Measurements from ENCODE around the gene OR2L5.

Gene OR2L5

DNA sequence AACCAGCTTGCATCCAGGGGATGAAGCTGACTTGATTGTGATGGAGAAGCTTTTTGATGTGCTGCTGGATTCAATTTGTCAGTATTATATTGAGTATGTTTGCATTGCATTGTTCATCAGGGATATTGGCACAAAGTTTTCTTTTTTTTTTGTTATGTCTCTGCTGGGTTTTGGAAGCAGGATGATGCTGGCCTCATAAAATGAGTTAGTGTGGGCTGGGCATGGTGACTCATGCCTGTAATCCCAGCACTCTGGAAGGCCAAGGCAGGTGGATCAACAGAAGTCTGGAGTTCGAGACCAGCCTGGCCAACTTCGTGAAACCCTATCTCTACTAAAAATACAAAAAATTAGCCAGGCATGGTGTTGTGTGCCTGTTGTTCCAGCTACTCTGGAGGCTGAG lies 41.8 kb downstream of the OR2L5 start:
- TF ChIP-seq POLR2A (IDR thresholded peaks at IDR 0.05; ENCODE audit: low read length): no peak
- TF ChIP-seq GATA1 (IDR thresholded peaks at IDR 0.05; ENCODE audit: low read depth, low read length): no peak
- DNase-seq: no peak

DNA sequence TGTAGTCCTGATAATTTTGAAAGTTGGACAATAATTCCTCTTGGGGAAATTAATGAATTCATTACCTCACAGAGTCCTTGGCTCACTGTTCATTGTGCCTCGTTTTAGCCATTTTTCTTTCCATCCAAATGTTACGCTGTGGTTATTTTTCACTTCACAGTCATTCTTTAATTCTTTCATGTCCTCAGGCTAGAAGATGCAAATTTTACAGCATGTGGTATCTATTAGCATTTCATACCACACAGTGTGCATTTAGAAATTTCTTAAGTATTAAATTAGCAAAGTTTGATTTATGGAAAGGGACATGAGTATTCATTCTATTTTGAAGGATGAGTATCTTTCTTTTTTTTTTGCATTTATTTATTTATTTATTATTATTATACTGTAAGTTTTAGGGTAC lies 51.6 kb downstream of the OR2L5 start:
- no peak for DNase-seq
- TF ChIP-seq POLR2A (IDR thresholded peaks at IDR 0.05; ENCODE audit: low read length) (no peak), GATA1 (IDR thresholded peaks at IDR 0.05; ENCODE audit: low read depth, low read length) (no peak)

DNA sequence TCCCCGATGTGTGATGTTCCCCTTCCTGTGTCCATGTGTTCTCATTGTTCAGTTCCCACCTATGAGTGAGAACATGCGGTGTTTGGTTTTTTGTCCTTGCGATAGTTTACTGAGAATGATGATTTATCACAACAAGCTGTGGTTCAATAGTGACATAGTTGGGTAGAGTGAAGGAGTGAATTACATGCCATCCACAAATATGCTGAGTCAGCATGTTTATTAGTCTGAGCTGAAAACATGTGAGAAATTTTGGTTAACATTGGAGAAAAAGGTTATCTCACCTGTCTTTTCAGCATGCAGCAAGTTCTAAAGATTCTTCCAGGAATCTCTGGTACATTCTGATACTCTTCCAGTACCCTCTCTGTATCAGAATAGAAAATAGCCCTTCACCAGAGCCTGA lies 52.1 kb downstream of the OR2L5 start:
- TF ChIP-seq GATA1 (IDR thresholded peaks at IDR 0.05; ENCODE audit: low read depth, low read length): no peak
- TF ChIP-seq POLR2A (IDR thresholded peaks at IDR 0.05; ENCODE audit: low read length): no peak
- DNase-seq: no peak

All from erythroblast (primary cell).